Aorta (tissue), 5 donors: Measurements from ENCODE around the gene ZDHHC20. TPM values are rescaled to one million over a fixed set of nuclear protein-coding genes. Genes with fewer than 3 reads are reported as not detected.

ENCODE experiments used
- ATAC-seq: fragments of 200-7000 bp; cut with Tn5 transposase; one replicate; pipeline ENCODE4 v1.9.1; 2022; ENCODE audit warnings: moderate library complexity; ENCODE audit not compliant: low FRiP score
- DNase-seq, 2 donors: peaks; one replicate each; pipeline ENCODE4 v3.0.0-alpha.2; 2020
- H3K27ac ChIP-seq, 2 donors: one replicate each; pipeline ENCODE4 v1.5.1; 2013; ENCODE audit warnings: low read length in 2 of 2, mild to moderate bottlenecking in 2 of 2, moderate library complexity in 2 of 2, control low read depth in 1 of 2, inconsistent platforms in 1 of 2, low read depth in 1 of 2
- H3K27me3 ChIP-seq, 2 donors: one replicate each; pipeline ENCODE4 v1.6.1; 2013; ENCODE audit warnings: control low read depth in 1 of 2, low read length in 1 of 2, mild to moderate bottlenecking in 1 of 2, moderate library complexity in 1 of 2; ENCODE audit not compliant: insufficient read depth in 2 of 2, control insufficient read depth in 1 of 2
- H3K36me3 ChIP-seq, 2 donors: one replicate each; pipeline ENCODE4 v1.6.1; 2013; ENCODE audit warnings: control low read depth in 1 of 2, low read length in 1 of 2, mild to moderate bottlenecking in 1 of 2; ENCODE audit not compliant: insufficient read depth in 2 of 2, control insufficient read depth in 1 of 2
- H3K4me1 ChIP-seq, 2 donors: one replicate each; pipeline ENCODE4 v1.6.1; 2013; ENCODE audit warnings: low read length in 2 of 2, control low read depth in 1 of 2, mild to moderate bottlenecking in 1 of 2, moderate library complexity in 1 of 2; ENCODE audit not compliant: insufficient read depth in 2 of 2, control insufficient read depth in 1 of 2
- H3K4me3 ChIP-seq, 2 donors: one replicate each; pipeline ENCODE4 v1.5.1; 2013; ENCODE audit warnings: low read length in 2 of 2, control low read depth in 1 of 2, mild to moderate bottlenecking in 1 of 2
- H3K9me3 ChIP-seq: one replicate; pipeline ENCODE4 v1.6.1; 2013; ENCODE audit warnings: mild to moderate bottlenecking, low read length; ENCODE audit not compliant: control insufficient read depth
- WGBS, 2 donors: extraction: QIAGEN DNeasy Blood & Tissue Kit; methylation state at CpG; one replicate each; pipeline ENCODE4 v1.1.7; 2013; 5-methylcytosine and 5-hydroxymethylcytosine counted together
- intact Hi-C, 2 donors: fragments of 100-400 bp; cut with DNase I; formaldehyde crosslinking; loops; one replicate each; pipeline versions ENCODE4 v1.14.2 to v1.15.0; 2022
- long read RNA-seq, 2 donors: library from polyadenylated mRNA; unstranded; transcript quantifications; one replicate each; pipeline ENCODE4 v2.0.0, GENCODE V29; 2020 to 2021
- polyA plus RNA-seq, 2 donors: library from polyadenylated mRNA; stranded (reverse); fragments of 200-250 nt; gene quantifications; one replicate each; pipeline ENCODE4 v1.2.3, GENCODE V29; 2013
- total RNA-seq, 2 donors: library from RNA; stranded (reverse); fragmentation: NEBNext Ultra II Directional; extraction: Animal tissue kit (Norgen Biotek cat#: 25700); gene quantifications; one replicate each; pipeline ENCODE4 v1.2.1, GENCODE V29; 2021
- donor health status: healthy with polysubstance abuse.
- donor health status: Bipolar disorder and iron deficiency.
- donor health status: DM: no; HTN: no; CAD: no.
- donor health status: DM: no; HTN: no; CAD: no.
- donor health status: DM: yes; HTN: yes; CAD: no.

ZDHHC20 gene, protein sequence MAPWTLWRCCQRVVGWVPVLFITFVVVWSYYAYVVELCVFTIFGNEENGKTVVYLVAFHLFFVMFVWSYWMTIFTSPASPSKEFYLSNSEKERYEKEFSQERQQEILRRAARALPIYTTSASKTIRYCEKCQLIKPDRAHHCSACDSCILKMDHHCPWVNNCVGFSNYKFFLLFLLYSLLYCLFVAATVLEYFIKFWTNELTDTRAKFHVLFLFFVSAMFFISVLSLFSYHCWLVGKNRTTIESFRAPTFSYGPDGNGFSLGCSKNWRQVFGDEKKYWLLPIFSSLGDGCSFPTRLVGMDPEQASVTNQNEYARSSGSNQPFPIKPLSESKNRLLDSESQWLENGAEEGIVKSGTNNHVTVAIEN
- total RNA-seq (10 to 100 TPM; 49.5 to 55.5 TPM), polyA plus RNA-seq (10 to 100 TPM; 18.0 to 25.9 TPM)
- long read RNA-seq, donor 1, partial matches to known transcripts, result 1 of 18 reads
- long read RNA-seq, donor 1, other reads (novel, unspliced or antisense), result 17 of 18 reads
- long read RNA-seq, donor 2, full-length matches to known transcripts, result 1 of 17 reads
- long read RNA-seq, donor 2, partial matches to known transcripts, result 4 of 17 reads
- long read RNA-seq, donor 2, other reads (novel, unspliced or antisense), result 12 of 17 reads

DNA sequence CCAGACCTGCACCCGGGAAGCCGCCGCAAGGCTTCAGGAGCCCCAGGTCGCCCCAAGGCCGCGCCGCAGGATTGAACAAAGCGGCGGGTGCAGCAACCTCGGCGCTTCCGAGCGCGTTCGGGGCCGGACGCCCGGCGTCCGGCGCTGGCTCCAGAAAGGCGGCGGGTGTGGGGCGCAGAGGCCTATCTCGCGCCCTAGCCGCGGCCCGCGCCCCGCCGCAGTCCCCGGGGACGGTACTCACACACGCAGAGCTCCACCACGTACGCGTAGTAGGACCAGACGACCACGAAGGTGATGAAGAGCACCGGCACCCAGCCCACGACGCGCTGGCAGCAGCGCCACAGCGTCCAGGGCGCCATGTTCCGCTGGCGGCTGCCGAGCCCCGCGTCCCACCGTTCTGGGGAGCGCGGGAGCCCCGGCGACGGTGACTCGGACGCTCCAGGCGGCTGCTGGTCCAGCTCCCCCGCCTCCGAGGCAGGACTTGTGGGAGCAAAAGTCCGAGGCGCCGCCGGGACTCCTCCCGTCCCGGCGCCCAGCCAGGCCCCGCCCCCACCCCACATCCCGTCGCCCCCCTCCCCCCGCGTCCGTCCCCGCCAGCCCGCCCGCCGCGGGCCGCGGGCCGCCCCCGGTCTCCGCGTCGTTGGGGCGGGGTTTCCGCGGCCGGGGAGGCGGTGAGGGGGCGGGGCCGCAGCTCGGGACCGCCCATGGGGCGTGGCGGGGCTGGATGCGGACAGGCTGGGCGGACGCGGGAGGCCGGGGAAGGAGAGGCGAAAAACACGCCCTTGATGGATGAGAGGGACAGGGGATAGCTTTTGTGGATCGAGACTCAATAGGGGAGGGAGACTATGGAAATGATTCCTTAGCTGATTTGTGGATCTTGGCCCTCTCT is at the start of gene ZDHHC20:
Gene ZDHHC20, minus strand, starts transcription at position 491 of the 889 bp plus-strand sequence. Its CDS starts 132 bp downstream, at position 359.
- H3K27ac ChIP-seq, result peak within 1 kb of the TSS; percentile 4 to 93
- H3K4me3 ChIP-seq, result peak within 1 kb of the TSS; percentile 70 to 99
- DNase-seq, result peak; percentile 90 to 98
- H3K4me1 ChIP-seq, result no peaks in the 10 kb centered on the region
- no peaks in the 10 kb centered on the region for H3K27me3 ChIP-seq
- no peaks in the 10 kb centered on the region for H3K36me3 ChIP-seq
- no peaks in the 10 kb centered on the region for H3K9me3 ChIP-seq
- peak; percentile 97 for ATAC-seq
- WGBS, 2 donors, result 0% methylated on average over 65 to 107 of the region's 107 CpGs
- intact Hi-C loops, result loop anchor here in 1 of 2 donors (2.0 kb wide), 1 partner anchor 160 kb away; no protein-coding TSS in a partner anchor

DNA sequence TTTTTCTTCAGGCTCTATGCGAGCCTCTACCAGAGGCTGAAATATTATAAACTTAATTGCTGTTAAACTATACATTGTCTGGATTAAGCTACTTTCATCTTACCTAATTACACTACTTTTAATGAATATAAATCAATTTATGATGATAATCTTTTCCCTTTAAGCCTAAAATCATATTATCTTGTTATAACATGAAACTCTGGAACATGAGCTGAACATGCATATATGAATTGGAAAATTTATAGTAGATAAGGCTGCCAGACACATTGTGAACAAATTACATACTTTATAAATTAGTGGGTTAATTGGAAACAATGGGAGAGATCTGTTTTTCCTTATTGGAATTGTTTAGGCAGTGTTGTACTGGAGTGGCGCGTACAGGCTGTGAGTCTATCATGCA is 45.3 kb upstream of the ZDHHC20 start:
- ATAC-seq (no peak), DNase-seq (no peak)
- H3K4me3 ChIP-seq, result no peak overlapping the region
- intact Hi-C loops, result no loop called here
- H3K9me3 ChIP-seq, result no peaks in the 10 kb centered on the region
- no peaks in the 10 kb centered on the region for H3K27me3 ChIP-seq
- H3K4me1 ChIP-seq, result no peaks in the 10 kb centered on the region
- H3K36me3 ChIP-seq, result peaks cover 0 to 2% of the 10 kb centered on the region in 2 donors
- 94 to 97% methylated on average over 3 of the region's 3 CpGs for WGBS, 2 donors
- H3K27ac ChIP-seq, result no peak overlapping the region

DNA sequence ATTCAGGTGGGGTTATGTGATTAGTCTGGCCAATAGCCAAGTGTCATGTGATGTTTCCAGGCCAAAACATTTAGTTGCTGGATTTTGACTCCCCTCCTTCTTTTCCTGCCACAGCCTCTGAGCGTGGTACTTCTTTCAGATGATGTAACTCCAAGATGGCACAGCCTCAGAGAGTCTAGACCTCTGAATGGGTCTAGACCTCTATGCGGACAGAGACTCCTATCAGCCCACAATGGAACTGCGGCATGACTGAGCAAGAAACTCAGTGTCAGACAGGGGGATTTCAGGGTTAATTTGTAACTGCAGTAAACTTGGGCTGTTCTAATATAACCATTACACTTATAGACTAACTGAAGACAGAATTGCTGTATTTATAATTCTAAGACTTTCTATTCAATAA is 42.6 kb upstream of the ZDHHC20 start:
- ATAC-seq, result no peak
- Histone ChIP-seq H3K4me3 (no peak overlapping the region), H3K27ac (no peak overlapping the region), H3K27me3 (no peaks in the 10 kb centered on the region), H3K9me3 (no peaks in the 10 kb centered on the region), H3K36me3 (peaks cover 0 to 3% of the 10 kb centered on the region in 2 donors), H3K4me1 (no peaks in the 10 kb centered on the region)
- no peak for DNase-seq
- 97% methylated on average over 3 of the region's 3 CpGs for WGBS, 2 donors
- intact Hi-C loops, result no loop called here

DNA sequence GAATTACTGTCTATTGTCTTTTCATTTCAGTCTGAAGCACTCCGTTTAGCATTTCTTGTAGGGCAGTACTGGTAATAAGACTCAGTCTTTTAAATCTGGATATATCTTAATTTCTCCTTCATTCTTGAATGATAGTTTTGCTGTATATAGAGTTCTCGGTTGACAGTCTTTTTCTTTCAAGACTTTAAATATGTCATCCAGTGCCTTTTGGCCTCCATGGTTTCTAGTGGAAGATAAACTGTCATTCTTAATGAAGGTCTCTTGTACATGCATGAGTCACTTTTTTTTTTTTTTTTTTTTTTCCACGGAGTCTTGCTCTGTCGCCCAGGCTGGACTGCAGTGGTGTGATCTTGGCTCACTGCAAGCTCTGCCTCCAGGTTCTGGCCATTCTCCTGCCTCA is 27.2 kb upstream of the ZDHHC20 start:
- ATAC-seq (no peak), DNase-seq (no peak)
- Histone ChIP-seq H3K36me3 (peaks cover 4 to 6% of the 10 kb centered on the region in 2 donors), H3K27ac (no peak overlapping the region), H3K4me3 (no peak overlapping the region), H3K4me1 (no peaks in the 10 kb centered on the region), H3K27me3 (peaks cover 0 to 2% of the 10 kb centered on the region in 2 donors), H3K9me3 (peaks cover 4% of the 10 kb centered on the region)
- WGBS, 2 donors, result 96 to 98% methylated on average over 4 of the region's 4 CpGs
- intact Hi-C loops, result loop anchor here in 1 of 2 donors (10.0 kb wide), 1 partner anchor 372 kb away; no protein-coding TSS in a partner anchor

DNA sequence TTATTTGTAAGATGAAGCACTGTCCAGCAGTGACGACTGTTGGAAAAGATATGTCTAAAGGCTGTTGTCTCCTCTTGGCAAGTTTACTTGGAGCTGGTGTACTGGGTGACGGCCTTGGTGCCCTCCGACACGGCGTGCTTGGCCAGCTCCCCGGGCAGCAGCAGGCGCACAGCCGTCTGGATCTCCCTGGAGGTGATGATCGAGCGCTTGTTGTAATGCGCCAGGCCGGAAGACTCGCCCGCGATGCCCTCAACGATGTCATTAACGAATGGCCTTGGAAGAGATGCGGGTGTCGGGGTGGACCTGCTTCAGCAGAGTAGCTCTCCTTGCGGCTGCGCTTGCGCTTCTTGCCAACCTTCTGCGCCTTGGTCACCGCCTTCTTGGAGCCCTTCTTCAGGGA is 24.6 kb upstream of the ZDHHC20 start:
- DNase-seq, result no peak
- Histone ChIP-seq H3K27ac (no peak overlapping the region), H3K4me3 (no peak overlapping the region), H3K9me3 (no peaks in the 10 kb centered on the region), H3K4me1 (no peaks in the 10 kb centered on the region), H3K36me3 (no peaks in the 10 kb centered on the region), H3K27me3 (peaks cover 0 to 2% of the 10 kb centered on the region in 2 donors)
- WGBS, 2 donors, result 86 to 90% methylated on average over 24 of the region's 24 CpGs
- intact Hi-C loops, result loop anchor here in 1 of 2 donors (10.0 kb wide), 1 partner anchor 369 kb away; no protein-coding TSS in a partner anchor
- ATAC-seq, result no peak

DNA sequence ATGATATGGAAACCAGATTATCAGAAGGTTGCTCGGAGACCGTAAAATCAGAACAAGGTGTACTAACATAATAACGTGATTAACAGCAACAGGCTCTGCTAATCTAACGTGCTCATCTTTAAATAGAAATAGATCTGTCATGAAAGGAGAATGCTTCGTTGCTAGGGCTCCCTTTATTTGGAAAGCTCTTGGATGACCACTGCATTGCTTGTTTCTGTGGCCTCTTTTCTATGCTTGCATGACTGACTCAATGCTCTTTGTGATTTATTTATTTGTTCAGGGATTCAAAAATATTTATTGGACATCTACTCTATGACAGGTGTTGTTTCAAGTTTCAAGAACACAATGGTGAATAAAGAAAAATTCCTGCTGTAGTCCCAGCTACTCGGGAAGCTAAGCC is 22.3 kb upstream of the ZDHHC20 start:
- H3K4me3 ChIP-seq, result no peak overlapping the region
- intact Hi-C loops, result loop anchor here in 1 of 2 donors (10.0 kb wide), 1 partner anchor 367 kb away; no protein-coding TSS in a partner anchor
- H3K27me3 ChIP-seq, result peaks cover 0 to 2% of the 10 kb centered on the region in 2 donors
- no peak for ATAC-seq
- no peaks in the 10 kb centered on the region for H3K4me1 ChIP-seq
- H3K36me3 ChIP-seq, result no peaks in the 10 kb centered on the region
- 62% methylated on average over 6 of the region's 6 CpGs for WGBS, 2 donors
- no peaks in the 10 kb centered on the region for H3K9me3 ChIP-seq
- no peak for DNase-seq
- no peak overlapping the region for H3K27ac ChIP-seq

DNA sequence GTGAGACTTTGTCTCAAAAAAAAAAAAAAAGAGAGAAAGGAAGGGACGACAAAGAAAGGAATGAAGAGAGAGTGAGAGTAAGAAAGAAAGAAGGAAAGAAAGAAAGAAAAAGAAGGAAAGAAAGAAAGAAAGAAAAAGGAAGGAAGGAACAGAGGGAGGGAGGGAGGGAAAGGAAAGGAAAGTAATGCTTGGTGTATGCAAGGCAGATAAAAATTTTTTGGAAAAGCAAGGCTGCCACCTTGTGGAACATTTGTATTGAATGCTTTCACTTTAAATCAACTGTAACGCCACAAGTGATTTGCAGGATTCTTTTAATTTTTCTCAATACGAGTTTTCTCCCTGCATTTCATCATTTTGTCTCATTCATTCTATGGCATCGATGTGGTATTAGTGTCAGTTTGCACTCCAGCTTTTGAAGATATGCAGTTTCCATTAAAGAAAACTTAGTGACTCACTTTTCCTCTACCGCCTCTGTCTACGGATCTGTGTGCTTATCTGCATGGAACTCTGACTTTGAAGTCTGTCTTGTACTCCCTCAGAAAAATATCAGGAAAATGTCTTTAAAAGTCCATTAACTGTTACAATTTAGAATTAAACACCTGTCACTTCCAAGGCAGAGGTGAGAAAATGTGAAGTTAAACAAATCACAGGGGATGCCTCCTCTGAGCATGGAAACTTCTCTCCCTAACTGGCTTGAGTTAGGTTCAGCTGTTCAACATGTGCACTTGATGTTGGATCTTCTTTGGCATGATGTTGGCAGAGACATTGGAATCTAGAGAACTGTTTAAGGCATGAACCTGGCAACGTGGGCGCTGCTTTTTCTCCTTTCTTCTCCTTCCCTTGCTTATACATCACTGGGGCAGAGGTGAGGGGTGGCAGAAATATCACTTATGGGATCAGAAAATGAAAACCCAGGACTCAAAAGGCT is 20.0 kb upstream of the ZDHHC20 start:
- 9 to 10% methylated on average over 8 of the region's 8 CpGs for WGBS, 2 donors
- H3K27me3 ChIP-seq, result peaks cover 0 to under 1% of the 10 kb centered on the region in 2 donors
- no peaks in the 10 kb centered on the region for H3K36me3 ChIP-seq
- H3K4me3 ChIP-seq, result no peak overlapping the region
- ATAC-seq (peak; percentile 83), DNase-seq (no peak)
- intact Hi-C loops, result loop anchor here (2.0 to 5.0 kb wide), 4 partner anchors 182 to 537 kb away; no protein-coding TSS in a partner anchor
- H3K27ac ChIP-seq, result no peak overlapping the region
- H3K4me1 ChIP-seq, result no peaks in the 10 kb centered on the region
- H3K9me3 ChIP-seq, result no peaks in the 10 kb centered on the region
